Fibroblast of skin of scalp (primary cell): Measurements from ENCODE around the gene SERINC5.
"Not testable (repeated sequence)": the region's sequence is repeated elsewhere in the genome, so short reads cannot be mapped to it uniquely, and the experiment has no call there.

Experiments
- DNase-seq: peaks from one replicate; pipeline ENCODE4 v3.0.0-alpha.2; 2013

The SERINC5 gene

DNA sequence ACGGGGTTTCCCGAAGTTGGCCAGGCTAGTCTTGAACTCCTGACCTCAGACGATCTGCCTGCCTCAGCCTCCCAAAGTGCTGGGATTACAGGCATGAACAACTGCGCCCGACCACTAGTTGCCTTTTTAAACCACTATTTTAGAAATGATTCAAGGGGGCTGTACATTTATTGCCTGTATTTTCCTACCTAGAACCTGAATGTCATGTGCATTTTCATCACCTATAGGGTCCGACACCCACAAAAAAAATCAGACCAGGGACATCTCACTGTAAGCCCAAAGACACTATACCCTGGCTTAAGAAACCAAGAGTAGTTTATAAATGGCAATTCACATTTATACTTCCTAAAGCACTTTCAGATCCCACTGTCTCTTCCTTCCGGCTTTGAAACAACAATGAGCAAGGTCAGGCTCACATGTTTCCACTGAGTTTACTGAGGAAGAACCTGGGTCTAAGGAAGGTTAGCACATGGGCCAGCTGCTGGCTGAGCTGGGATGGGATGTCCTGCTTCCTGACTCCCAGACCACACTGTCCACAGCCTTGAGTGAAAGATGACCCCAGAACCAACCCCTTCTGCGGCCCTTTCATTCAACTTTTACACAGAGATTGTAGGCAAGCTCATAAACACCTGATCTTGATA lies 87.3 kb downstream of the SERINC5 start:
- DNase-seq, result no peak

DNA sequence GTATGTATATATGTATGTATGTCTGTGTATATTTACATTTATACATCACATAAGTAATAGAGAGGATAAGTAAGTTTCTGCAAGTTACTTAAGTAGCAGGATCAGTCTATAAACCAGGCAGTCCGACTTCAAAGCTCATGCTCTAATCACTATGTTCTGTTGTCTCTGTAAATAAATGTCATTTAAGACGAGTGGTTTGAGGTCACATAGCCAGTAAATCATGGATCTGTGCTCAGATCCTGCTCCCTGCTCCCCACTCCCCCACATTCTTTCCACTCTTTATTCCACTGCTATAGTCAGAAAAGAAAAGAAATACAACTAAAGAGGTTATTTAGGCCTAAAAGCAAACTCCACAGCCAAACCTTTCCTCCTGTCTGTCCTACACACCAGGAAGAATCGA lies 90.4 kb downstream of the SERINC5 start:
- no peak for DNase-seq

DNA sequence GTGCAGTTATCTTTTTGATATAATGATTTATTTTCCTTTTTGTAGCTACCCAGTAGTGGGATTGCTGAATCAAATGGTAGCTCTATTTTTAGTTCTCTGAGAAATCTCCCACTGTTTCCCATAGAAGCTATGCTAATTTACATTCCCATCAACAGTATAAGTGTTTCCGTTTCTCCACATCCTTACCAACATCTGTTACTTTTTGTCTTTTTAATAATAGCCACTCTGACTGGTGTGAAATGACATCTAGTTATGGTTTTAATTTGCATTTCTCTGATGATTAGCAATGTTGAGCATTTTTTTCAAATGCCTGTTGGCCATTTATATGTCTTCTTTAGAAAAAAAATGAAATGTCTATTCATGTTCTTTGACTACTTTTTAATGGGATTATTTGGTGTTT lies 94.7 kb downstream of the SERINC5 start:
- no peak for DNase-seq

DNA sequence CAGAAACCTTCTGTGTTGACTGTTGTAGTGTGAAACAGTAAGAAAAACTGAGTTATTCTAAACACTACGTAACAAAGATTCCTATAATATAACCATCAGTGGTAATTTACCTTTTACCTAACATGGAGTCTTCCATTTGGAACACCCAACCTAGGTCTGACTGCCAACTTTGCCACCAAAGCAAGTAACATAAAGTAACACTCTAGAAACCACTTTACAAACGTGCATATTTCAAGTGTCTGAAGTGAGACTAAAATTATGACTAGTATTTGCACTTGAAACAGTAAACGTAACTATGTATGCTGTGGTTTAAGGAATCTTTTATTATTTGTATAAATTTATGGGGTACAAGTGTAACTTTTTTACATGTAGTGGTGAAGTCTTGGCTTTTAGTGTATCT lies 95.6 kb downstream of the SERINC5 start:
- no peak for DNase-seq

DNA sequence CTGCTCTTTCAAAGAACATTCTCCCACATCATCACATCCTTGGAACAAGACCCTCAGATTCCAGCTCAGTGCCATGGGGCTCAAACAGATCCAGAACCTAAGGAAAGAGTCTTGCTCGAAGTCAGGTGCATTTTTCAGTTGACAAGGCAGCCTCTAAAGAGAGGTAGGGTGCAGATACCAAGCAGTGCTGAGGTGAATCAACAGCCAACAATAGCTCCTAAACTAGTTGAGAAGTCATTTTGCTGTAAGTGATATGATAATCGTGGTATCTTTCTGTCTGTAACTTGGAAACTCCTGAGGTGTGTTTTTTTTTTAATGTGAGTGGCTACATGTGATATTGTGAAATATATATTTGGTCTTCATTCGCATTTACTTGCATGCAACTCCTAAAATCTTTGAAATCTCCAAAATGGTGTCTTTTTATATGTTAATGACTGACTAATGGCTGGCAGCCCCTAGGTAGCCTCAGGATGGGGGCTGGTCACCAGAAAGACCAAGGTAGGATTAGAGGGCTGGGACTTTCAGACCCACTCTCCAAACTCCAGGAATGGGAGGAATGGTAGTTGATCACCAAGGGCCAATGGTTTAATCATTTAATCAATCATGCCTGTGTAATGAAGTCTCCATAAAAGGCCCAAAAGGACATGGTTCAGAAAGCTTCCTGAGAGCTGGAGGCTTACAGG lies 96.6 kb downstream of the SERINC5 start:
- DNase-seq, result no peak

DNA sequence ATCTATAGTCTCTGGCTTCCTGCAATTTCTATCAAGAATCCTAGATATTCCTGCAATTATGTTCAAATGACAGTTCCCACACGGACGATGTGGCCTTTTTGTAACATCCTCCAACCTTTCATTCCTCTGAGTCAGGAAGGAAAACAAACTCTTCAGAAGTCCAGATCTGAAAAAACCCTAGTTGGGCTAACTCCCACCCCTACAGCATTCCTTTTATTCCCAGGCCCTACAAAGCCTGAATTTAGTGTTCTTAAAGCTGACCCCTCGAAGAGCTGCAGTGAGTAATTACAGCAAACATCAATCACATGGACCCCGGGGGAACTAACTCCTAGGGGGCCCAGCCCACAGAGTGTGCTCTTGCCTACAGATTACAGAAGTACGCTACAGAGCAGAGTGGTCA lies 99.7 kb downstream of the SERINC5 start:
- DNase-seq, result peak; percentile 75

DNA sequence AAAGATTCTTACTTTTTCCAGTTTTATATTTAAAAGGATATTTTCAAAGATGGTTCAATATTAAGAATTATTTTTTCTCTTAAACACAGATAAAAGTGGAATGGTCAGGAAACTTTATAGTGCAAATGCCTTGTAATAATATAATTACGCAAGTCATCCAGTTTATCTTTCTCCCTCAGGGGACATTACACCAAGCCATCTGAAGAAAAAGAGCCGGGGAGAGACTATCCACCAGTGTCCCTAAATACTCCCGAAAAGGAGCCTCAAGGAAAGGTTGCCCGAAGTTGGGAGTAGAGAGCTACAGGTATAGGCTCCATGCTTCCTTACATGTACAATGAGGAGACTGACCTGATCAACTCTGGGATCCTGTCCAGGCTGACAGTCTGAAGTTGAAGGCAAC lies 101.1 kb downstream of the SERINC5 start:
- no peak for DNase-seq

DNA sequence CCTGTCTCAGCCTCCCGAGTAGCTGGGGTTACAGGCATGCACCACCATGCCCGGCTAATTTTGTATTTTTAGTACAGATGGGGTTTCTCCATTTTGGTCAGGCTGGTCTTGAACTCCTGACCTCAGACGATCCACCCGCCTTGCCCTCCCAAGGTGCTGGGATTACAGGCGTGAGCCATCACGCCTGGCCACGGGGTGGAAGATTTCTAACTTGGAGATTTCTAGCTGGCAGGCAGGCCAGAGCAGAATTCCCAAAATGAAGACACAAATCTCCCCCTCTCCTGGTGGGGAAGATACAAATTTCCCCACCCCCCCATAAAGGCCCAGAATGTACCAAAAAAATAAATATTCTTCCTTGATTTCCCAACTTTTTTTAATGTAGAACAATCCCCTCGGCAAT lies 101.6 kb downstream of the SERINC5 start:
- not testable (repeated sequence) for DNase-seq

DNA sequence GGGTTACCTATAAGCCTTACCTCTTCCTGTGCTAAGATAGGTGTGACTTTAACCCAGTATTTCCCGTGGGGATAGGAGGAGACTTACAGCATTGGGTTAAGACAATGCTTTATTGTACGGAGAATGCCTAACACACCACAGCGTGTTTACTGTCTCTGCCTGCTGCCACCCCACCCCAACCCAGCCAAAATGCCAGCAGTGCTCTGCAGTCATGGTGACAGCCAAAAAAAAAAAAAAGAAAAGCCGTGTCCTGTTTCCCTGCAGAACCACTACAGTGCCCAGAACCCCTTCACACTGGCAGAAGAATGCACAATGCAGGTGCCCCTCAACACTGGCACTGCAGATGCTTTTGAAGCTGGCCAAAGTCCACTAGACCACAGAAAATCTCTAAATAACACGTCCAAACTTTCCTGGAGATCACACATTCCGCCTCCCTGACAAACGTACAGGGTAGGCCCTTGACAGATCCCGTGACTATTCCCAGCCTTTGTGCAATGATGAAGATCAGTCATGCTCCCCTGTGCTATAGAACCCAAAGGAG lies 102.2 kb downstream of the SERINC5 start:
- DNase-seq, result no peak

DNA sequence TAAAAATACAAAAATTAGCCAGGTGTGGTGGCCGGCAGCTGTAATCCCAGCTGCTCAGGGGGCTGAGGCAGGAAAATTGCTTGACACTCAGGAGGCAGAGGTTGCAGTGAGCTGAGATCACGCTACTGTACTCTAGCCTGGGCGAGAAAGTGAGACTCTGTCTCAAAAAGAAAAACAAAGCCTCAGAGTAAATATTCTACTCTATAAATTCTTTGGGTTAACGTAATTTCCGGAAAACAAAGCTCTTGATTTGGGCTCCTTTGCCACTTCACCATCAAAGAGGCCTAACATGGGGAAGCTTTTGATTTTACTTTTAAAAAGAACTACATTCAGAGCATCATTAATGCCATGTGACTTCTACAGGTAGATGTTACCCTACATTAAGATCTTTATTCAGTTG lies 103.1 kb downstream of the SERINC5 start:
- no peak for DNase-seq

DNA sequence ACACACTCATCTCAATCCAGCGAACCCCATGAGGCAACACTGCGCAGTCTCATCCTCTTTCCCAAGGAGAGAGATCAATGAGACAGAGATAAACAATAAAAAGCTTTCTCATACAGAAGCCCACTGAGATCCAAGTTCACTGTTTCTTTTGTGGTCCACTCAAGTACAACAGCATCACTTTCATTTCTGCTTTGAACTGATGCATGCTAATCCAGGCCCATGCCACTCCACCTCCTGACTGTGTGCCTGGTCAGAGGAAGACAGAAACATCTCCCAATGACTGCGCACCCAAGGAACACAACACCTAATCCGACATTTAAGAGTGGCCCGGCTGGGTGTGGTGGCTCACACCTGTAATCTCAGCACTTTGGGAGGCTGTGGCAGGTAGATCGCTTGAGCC lies 104.0 kb downstream of the SERINC5 start:
- no peak for DNase-seq

DNA sequence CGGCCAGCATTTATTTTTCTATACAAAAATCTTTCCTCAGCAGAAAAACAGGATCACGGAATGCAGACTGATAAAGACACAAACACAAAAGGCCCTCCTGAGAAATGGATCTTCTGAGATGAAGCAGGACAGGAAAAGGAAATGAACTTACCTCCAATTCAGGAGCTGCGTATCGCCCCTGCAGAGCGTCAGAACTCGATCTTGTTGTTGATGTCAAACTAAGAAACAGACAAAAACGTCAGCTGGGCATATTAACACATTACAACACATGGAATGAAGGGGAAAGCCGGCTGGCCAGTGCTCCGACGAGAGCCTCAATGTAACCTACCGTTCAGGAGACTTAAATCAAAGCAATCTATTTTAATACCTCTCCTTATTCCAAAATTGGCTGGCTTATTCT lies 105.1 kb downstream of the SERINC5 start:
- DNase-seq, result no peak

DNA sequence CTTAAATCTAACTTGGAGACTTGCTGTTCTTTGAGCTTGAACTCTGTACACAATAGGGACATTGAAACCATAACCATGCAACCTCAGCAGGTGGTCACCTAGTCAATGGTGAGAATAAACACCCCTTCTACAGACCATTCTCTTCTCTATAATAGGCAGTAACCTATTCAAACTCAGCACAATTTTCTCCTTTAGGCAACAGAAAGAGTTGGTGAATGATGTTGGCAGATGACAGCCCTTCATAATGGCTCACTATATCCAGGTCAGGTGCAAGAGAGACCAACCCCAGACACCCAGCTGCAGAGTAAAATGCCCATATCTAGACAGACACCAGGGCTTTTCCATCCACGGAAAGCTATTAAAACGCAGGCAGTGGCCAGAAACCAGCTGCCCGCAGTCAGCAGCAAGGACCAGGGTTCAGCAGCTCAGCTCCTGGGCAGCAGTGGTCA lies 106.7 kb downstream of the SERINC5 start:
- DNase-seq, result no peak

DNA sequence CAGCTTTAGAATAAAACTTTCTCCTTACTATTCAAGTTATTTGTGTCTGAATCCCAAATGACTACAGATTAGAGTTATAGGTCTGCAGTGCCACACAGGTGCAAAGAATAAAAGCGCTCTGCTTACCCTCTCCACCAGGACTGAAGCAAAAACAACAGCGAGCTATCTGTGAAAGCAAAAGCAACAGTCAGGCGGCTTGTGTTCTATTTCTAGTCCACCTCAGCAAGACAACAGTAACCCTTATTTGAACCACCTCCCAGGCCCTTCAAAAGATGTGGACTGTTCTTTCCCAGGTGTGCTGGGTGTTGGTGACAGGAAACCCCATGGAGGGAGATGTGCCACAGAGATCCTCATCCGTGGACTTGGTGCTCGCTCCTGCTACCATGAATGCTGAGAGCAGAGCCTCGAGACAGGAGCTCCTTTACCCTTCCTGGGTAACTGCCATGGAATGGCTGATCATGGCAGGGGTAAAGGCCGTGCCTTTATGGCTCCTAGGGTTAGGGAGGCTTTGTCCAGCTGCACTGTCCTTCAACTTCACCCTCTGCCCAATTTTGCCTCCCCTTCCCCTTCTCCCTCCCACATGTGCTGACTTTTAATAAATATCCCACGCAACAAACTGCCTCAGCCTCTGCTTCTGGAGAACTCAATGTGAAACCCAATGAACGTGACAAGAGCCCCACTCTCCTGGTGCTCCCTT lies 108.6 kb downstream of the SERINC5 start:
- no peak for DNase-seq

DNA sequence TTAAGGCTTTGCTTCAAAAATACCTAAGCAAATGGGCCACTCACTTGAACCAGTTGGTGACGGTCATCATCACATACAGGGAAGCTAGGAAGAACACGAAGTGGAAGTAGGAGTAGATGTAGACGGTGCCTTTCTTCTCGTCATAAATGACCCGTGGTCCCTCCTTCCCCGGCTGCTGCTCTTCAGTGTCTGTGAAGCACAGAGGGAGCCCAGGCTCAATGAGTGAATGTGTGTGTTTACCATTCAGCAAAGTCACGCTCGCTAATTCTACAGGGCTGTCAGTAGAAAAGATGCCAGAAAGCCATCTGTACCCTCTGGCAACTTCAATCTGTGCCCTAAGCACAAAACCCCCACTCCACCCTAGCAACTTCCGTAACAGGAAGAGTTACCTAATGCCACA lies 109.8 kb downstream of the SERINC5 start:
- no peak for DNase-seq

DNA sequence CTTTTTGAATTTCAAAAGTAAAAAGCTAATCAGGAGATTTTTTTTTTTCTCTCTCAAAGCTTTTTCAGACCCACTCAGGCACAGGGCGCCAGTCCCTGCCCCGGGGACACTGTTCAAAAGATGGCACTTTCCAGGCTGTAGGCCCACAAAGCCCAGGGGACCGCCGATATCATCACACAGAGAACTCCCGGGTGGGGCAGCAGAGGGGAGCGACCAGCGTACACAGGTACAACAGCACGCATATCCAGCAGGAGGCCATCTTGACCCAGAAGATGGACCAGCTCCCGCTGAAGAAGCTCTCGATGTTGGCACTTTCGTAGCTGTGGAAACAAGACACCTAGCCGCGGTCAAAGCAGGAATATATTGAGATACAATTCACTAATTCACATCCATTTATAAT lies 112.4 kb downstream of the SERINC5 start:
- DNase-seq, result no peak

DNA sequence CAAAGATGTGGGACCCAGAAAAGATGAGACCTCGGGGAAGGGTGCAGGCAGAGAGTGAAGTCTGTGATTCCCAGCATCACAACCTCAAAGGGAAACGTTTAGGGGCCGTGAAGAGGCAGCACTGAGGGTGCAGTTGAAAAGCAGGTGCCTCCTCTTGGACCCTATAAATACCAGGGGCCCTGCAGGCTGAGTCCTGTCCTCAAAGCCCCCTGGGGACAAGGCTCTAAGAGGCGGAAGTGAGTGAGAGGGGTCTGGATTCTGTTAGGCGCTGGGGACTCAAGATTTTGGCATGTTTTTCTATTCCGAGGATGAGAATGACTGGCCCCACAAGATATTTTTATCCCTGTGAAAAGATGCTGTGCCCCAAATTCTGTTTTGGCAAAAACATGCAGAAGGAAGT lies 112.9 kb downstream of the SERINC5 start:
- peak; percentile 17 for DNase-seq

DNA sequence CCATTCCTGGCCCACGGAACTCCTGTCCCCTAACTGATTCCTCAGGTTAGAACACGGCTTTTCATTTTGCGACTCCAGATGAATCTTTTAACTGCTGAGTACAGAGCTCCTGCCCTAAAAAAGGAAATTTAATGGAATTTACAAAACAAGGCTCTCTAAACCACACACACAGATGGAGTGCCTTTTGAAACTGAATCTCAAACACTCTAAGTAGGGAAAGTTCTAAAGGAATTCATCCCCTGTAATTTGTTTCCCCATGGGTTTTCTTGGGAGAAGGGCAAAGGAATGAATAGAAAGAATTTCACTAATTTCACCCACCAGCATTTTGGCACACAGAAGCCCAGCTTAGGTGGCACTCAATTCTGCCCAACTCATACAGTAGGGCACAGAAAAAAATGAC lies 114.2 kb downstream of the SERINC5 start:
- peak; percentile 71 for DNase-seq

DNA sequence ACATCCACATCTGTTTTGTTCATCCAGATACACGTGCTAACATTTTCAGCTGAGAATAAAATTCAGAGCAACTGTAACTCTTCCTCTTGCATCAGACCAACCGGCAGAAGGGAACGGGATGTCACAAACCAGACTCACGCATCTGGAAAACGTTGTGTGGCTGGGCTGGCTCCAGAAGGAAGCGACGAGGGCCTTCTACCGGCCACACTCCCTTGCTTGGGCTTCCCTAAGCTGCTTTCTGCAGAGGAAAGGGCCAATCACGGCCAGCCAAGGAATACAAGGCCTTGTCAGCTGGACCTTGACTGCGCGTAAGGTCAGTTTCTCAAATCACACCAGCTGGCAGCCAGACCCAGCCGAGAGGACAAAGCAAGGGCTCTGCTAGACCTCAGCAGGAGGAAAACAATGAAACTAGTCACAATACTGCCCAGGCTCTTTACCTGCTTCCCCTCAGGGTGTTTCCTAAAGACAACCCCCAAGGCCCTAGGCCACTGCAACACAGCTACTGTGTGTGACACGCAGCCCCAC lies 114.6 kb downstream of the SERINC5 start:
- peak; percentile 74 for DNase-seq

DNA sequence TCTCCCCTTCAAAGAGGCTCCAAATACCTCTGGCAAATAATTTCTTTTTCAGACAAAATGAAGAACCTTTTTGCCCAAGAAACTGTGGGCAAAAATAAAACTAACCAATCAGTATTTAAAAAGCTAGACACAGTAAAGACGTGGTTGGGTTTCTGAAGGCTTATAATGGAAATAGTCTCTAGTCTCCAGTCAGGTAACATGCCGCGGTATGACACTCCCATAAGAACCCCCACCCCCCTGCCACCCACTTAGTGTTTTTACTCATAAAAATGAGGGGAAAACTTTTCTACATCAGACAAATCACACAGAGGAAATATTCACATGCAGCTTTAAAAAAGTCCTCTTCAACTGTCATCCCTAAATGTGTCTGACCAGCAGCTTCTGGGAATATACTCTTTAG lies 115.4 kb downstream of the SERINC5 start:
- DNase-seq, result no peak

DNA sequence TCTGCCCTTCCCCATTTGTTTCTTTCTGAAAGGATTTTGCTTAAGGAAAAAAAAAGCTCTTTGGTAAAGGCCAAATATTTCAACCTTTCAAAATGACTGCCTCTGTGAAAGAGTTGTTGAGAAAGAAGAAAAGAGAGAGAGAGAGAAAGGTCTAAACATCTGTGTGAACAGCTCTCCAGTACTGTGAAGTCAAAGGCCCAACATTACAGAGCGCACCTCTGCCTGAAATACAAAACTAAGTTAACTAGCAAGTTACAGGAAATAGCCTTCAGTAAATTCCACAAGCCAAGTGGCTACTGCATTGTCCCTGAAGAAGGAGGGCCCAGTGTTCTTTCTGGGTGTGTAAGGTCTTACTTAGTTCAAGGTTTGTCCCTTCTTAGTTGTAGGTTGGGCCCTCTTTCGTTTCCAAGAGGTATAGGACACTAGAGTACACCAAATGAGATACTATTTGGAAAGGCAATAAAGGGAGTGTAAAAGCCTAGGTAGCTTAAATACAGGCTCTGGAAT lies 116.3 kb downstream of the SERINC5 start:
- no peak for DNase-seq

DNA sequence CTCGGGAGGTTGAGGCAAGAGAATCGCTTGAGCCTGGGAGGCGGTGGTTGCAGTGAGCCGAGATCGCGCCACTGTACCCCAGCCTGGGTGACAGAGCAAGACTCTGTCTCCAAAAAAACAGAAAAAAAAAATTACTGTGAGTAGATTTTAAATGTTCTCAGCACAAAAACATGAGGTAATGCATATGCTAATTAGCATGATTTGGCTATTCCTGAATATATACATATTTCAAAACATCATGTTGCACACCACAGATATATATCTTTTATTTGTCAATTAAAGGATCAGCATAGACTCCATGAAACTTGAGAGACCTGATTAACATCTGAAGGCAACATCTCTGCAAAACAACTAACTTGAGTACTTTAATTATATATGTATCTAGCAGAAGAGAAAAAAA lies 117.4 kb downstream of the SERINC5 start:
- no peak for DNase-seq

DNA sequence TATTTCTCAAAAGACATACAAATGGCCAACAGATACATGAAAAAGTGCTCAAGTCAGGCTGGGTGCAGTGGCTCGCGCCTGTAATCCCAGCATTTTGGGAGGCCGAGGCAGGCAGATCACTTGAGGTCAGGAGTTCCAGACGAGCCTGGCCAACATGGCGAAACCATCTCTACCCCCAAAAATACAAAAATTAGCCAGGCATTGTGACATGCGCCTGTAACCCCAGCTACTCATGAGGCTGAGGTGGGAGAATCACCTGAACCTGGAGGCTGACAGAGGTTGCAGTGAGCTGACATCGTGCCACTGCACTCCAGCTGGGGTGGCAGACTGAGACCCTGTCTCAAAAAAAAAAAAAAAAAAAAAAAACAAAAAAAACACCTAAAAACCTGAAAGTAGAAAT lies 119.0 kb downstream of the SERINC5 start:
- not testable (repeated sequence) for DNase-seq
